Stimulated activated CD8-positive, alpha-beta memory T cell treated with anti-CD3 and anti-CD28 coated beads, Interleukin-7, amount 100 ng/mL, for 4 hours (primary cell): ENCODE measurements around the gene PRKG1.

Experiments
- DNase-seq, 2 donors: peaks; one replicate each; pipeline ENCODE4 v3.0.0-alpha.2; 2020; ENCODE audit warnings: low read depth in 2 of 2

Gene PRKG1

DNA sequence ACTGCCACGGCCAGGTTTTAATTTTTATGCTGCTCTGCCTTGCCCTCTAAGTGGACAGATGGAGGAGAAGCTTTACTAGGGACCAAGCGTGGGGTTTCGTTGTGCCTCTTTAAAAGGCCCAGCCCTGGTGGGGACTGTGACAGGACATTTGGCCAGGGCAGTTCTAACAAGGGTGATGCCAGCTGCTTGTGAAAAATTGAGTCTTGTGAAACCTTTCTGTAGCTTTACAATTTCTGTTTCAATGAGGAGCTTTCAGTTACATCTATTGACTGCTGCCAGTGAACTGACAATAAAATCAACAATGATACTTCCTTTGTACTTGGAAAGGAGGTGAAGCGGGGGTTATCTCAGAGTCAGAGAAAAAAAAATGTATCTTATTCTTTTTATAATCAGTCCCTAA, 858.2 kb downstream of the PRKG1 start:
- no peak for DNase-seq

DNA sequence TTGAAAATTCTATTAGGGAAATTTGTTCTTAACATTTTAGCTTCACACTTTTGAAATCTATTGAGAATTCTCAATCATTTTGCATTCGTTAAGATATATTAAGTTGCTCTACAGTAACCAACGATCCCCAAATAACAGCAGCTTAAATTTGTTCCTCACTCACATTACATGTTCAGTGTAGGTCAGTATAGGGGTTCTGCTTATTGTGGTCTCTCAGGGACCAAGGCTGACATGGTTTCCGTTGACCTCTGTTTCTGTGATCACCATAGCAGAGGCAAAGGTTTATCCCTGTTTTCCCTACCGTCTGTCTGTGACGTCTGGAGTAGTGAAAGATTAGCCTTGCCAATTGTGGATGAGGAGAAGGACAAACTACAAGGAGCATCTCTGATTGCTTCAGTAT, 860.1 kb downstream of the PRKG1 start:
- DNase-seq, result no peak

DNA sequence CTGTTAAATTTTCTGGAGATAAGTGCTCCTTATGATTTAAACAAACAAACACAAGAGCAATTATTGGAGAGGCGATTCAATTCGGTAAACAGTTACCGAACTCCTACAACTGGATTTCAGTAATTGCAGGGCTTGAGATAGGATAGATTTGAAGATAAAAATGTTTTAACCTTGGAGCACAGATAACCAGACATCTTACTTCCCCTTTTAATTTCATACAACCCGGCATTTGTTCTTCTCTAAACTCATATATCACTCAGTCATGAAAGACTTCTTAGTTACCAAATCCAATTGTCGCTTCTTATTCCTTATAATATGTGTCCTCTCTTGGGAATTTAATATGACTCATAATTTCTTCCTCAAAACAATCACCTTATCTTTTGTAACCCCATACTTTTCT, 861.1 kb downstream of the PRKG1 start:
- no peak for DNase-seq

DNA sequence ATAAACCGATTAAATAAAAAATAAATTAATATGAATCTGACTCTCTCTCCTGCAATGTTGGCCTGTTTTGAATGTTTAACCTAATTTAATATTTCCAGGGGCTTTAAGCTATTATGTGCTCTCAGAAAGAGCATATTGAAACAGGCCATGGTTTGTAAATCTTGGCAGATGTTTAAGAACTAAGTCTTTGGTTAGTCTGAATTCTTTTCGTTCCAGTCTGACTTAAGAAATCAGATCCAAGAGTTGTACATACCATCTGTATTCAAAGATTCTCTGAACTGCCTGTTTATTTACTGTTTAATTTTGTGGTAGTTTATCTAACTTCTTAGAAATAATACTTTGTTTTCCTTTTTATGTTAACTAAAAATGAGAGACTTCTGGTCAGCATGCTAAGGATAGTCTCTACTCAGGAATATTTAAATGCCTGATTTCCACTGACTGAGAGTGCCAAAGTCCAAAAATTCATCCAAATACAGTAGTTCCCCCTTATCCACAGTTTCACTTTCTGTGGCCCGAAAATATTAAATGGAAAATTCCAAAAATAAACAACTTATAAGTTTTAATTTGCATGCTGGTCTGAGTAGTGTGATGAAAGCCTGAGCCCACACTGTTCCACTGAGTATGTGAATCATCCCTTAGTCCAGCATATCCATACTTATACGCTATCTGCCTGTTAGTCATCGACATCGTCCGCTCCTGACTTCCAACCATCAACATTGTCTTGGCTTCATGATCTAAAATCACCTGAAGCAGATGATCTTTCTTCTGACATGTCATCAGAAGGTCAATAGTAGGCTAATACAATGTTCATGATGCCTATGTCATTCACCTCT, 863.2 kb downstream of the PRKG1 start:
- no peak for DNase-seq

DNA sequence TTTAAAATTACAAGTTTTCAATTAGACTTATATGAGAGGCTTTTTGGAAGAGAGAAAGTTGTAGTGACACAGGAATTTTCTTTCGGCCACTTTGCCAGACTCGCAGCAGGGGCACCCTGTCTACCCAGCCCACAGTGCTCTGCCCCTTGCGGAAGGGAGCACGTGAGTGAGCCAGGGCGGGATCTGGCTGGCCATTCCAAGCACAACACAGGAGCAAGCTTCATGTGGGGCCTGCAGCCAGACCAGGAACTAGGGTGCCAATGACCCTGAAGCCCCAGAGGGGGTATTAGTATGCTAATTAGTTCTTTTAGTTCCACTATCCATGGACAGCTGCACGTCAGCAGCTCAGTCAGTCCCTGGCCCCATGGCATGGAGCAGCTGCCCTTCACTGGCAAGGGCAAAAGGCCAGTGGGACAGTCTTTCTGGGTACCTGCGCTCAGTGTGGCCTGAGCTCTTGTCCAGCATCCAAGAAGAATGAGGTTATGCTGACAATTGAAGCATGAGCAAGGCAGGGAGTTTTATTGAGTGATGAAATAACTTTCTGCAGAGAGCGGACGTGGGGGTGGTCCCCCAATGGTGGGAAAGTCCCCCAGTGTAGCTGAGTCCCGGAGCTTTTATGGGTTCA, 876.2 kb downstream of the PRKG1 start:
- DNase-seq, result no peak

DNA sequence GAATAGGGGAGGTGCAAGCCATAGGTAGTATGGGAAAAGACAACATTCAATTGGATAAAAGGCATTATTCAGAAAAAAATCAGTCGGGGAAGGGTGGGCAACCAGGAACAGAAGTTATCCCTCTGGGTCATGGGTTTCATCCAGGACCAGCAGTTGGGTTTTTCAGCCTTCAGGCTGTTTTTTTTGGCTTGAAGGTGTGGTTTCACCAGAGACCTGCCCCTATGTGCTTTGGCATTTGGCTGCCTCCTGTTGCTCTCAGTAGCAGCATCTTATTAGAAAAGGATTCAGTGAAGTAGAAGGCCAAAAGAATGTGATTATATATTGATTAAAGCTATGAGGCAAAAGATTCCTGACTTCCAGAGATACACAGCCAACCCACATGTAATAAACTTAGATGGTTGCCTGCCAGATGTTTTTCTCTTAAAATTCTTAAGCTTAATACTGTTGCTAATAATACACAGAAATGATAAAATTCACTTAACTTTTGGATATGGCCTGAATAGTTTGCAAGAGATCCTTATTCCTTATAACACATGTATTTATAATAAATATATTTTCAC, 876.8 kb downstream of the PRKG1 start:
- DNase-seq, result no peak

DNA sequence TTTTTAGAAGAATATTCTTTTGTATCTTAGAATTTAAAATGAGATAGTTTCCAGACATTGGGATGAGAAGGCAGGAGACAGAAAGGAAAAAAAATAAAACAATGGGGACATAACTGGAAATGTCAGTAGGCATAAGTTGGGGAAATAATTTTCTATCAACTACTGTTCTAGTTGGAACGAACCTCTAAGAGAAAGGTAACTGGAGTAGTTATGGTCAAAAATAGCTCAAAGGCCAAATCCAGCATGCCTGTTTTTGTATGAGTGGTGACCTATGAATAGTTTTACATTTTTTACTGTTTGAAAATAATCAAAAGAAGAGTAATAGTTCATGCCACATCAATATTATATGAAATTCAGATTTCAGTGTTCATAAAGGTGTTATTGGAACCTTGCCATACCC, 877.3 kb downstream of the PRKG1 start:
- DNase-seq, result no peak

DNA sequence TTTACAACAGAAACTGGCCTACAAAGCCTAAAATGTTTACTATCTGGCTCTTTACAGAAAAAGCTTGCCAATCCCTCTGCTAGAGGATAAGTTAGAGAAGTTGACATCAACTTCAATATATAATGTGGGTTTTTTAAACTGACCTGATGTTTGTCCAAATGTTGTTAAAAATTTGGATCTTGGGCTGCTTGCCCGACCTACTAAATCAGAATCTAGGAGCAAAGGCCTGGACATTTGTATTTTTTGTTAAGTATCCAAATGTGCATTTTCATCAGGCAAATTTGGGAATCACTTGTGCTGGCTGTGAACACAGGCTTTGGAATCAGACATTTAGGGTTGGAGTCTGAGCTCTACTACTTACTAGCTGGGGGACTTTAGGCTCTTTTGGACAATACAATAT, 877.8 kb downstream of the PRKG1 start:
- DNase-seq, result no peak

DNA sequence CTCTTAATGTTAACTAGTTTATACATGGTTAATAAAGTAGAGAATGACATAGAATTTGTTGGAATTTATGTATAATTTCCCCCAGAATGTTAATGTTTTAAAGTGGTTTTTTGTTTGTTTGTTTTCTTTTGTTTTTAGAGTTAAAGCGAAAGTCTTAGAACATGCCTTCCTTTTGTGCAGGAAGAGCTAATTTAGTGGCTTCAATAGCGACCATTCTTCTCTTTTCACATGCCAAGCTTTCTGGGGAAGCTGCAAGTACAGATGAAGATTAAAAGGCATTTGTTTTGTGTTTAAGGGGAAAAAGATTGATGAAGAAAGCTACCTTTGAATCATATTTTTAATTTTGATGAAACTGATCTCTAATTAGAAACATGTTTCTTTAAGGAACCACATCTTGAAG, 881.4 kb downstream of the PRKG1 start:
- no peak for DNase-seq

DNA sequence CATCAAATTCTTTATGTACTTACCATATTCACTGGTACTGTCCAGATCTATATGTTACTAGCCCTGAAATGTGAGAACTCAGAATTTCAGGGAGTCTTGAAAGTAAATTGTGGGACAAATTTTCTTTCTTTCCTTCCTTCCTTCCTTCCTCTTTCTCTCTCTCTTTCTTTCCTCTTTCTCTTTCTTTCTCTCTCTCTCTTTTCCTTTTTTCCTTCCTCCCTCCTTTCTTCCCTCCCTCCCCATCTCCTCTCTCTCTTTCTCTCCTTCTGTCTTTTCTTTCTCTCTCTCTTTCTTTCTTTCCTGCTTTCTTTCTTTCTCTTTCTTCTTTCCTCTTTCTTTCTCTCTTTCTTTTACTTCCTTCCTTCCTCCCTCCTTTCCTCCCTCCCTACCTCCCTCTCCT, 882.5 kb downstream of the PRKG1 start:
- DNase-seq, result no peak

DNA sequence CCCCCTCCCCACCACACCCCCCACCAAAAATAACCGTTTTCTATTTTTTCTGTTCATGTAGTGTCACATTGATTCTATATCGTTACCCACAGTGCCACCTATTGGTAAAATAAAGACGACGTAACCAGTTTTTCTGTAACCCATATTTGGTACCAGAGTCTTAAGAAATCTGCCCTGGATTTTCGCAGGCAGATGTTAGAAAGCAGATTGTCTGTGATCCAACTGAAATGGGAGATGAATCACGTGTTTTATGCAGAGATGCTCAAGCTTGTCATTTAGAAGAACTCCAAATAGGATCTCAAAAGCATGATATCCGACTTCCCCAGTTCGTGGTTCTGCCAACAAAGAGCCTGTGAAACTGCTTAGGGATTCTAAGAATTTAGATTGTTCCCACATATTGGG, 886.2 kb downstream of the PRKG1 start:
- no peak for DNase-seq

DNA sequence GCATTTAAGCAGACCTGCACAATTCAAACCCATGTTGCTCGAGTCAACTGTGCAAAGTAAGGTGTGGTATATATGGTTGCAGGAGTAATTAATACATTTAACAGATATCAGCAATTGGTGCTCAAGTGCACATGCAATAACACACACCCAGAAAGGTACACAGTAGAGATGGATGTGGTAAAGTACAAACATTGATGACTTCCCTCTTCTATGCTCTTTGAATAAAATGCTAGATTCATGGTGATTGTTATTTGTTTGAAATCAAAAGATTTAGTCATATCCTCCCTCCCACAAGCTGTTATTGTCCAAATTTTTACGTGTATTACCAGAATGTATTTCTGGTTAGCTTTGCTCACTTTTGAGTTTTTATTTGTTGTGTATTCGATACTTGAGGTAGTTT, 887.1 kb downstream of the PRKG1 start:
- no peak for DNase-seq

DNA sequence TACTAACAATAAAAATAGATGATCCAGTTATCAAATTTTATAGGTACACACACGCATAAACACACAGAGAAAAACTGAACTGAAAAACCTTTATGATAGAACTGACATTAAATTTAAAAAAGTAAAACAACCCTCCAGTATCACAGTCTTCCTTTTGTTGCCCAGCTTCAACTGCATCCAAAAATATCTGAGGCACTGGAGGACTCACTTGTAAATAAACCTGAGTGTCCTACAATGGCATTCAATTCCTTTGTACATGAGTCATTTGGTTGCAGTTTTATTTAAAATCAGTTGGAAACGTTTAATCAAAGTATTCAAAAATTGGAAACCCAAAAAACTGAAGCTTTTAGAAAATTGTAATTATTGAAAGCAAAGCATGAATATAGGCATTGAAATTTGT, 890.3 kb downstream of the PRKG1 start:
- no peak for DNase-seq

DNA sequence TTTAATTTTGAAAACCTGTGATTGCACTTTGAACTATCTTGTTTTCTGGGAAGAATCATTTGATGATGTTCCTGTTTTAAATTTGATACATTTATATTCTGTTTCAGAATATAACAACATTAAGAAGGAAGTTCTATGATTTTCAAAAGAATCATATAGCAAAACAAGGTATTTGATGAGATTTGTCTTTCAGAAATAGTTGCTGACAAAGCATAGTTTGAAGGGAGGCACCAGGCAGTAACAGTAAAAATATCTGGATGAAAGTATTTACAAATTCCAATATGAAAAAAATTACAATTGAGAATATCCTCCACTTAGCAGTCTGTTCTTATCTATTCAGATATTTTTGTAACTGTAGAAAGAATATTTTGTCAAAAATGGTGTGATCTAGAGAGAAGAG, 891.2 kb downstream of the PRKG1 start:
- no peak for DNase-seq

DNA sequence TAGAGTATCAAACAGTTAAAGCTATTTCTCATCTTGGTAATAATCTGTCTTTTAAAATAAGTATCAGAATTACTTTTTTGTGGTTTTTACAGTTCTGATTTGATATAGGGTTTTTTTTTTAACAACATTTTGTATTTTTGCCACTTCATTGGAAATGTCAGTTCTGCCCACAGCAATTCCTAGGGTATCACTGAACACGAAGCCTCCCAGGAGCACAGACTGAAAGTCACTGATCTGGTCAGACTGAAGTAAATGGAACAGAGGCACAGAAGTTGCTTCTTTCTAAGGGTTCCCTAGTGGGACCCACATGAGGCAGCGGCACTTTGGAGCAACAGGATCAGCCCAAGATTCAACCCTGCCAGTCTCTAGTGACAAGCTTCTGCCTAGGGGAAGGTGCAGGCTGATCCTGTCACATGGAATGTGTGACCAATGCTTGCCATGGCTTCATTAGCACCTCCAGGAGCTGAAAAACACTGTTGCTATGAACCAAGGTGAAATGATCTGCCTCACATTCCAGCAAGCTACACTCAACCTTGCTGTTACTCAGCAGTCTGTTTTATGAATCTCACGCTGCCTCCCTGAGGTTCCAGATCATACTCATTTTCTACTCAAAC, 898.6 kb downstream of the PRKG1 start:
- DNase-seq, result no peak

DNA sequence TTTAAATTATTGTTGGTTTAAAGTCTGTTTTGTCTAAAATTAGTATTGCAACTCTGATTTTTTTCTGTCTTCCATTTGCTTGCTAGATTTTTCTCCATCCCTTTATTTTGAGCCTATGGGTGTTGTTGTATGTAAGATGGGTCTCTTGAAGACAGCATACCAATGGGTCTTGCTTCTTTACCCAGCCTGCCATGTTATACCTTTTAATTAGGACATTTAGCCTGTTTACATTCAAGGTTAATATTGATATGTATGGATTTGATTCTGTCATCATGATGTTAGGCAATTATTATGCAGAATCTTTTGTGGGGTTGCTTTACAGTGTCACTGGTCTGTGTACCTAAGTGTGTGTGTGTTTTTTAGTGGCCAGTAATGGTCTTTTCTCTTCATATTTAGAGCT, 906.5 kb downstream of the PRKG1 start:
- DNase-seq, result no peak

DNA sequence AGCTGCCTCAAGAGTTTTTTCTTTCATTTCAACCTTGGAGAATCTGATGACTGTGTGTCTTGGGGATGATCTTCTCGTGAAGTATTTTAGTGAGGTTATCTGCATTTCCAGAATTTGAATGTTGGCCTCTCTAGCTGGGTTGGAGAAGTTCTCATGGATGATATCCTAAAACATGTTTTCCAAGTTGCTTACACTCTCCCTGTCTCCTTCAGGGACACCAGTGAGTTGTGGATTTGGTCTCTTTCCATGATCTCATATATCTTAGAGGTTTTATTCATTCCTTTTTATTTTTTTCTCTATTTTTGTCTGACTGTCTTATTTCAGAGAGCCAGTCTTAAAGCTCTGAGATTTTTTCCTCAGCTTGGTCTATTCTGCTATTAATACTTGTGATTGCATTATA, 907.4 kb downstream of the PRKG1 start:
- DNase-seq, result no peak

DNA sequence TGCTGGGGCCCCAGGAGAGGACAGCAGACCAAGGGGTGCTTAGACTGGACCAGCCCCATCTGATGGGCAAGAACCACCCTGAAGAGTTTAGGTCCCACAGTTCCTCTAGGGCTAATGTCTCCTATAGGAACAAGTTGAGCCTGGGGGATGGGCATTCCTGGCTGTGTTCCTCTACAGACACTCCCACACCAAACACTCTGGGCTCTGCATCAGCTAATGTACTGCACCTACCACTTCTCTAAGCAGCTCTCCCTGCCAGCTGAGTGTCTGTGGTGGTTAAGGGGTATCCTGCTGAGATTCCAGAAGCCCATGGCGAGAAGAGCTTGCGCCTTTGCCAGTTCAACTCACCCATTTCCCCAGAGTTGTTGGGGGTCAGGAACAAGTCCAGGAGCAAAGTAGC, 909.2 kb downstream of the PRKG1 start:
- DNase-seq, result no peak

DNA sequence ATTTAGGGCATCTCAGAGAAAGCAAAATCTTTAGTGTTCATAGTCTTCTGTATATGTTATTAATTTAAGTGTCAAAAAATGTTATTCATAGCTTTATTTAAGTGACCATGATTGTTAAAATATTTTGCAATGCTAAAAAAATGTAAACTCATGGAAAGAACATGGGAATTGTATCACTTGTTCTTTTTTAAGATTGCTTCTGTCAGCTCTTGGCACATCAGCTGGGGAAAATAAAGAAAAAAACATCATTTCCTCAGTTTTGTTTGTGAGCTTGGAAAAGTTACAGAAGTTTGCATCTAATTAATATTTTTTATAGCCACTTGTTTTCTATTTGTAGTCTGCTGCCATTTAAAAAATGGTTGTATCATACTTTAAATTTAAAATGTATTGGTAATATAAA, 911.0 kb downstream of the PRKG1 start:
- no peak for DNase-seq

DNA sequence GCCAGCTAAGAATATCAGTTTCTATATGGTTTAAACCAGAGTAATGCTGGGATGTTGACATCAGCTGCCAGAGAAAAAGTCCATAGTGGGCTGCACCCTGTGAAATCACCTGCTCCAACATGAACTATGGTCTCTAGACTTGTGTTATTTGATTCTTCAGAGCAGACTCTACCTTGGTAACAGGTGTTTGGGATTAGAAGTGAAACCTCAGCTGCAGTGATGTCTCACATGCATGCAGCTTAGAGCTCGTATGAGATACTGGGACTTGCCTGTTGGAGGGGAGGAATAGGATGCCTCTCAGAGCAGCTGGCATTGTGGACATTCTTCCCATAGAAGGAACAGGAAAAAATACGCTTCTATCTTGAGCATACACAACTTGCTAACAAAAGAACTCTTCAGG, 912.2 kb downstream of the PRKG1 start:
- no peak for DNase-seq

DNA sequence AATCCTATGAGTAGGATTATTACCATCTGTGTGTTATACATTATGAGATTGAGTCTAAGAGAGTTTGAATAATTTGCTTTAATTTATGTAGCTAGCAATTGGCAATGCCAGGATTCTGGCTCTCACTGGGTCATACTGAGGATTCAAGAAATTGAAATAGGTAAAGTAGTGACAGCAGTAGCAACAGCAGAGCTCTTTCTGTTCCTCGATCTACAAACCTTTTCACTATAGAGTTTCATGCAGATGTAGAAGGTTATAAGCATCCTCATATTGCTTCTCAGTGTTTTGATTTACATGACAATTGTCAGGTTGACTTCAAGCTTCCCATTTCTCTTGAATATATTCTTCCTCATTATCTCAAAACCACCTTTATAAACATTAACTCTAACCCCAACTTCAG, 919.2 kb downstream of the PRKG1 start:
- no peak for DNase-seq

DNA sequence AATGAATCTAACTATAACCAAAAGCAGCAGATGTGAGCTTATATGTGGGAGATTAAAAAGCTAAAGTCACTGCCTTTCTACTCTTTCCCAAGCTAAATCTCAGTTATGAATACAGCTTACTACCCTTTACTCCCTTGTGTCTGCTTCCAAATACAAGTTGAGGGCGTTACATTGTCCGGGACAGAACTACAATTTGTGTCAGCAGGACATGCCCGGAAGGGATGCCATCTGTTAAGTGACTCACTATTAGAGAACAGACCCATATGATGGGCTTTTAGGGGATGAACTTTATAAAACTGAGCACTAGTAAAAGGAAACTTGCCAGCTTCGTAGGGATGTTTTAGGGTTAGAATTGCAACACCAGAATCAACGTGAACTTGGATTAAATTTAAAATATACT, 924.8 kb downstream of the PRKG1 start:
- DNase-seq, result no peak

DNA sequence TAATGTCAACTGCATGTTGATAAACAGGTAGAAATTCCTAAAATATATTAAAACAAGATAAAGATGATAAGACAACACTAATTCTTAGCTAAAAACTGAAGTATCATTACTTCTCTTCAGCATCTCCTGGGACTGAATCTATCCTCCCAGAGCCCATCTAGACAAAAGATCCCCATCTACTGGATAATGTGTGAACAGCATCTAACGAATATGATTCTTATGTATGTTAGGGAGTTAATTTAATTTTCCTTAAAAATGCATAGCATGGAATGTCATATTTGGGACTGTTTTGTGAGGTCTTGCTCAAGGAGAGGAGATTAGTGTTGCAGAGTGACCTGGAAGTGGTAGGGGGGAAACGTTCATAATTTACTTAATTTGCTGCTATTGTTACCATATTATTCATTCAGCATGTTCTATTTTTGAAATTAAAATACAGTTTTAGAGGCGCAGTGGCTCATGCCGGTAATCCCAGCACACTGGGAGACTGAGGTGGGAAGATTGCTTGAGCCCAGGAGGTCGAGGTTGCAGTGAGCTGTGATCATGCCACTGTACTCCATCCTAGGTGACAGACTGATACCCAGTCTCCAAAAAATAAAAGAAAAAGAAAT, 930.2 kb downstream of the PRKG1 start:
- DNase-seq, result no peak
